CD14-positive monocyte (primary cell): ENCODE results near the gene SHB. TPM values are rescaled to one million over a fixed set of nuclear protein-coding genes. Genes with fewer than 3 reads are reported as not detected.

ENCODE experiments used
- DNase-seq, 3 donors: peaks; one replicate each; pipeline ENCODE4 v3.0.0-alpha.2; 2011 to 2022
- H2AFZ ChIP-seq: 2 replicates; pipeline ENCODE4 v1.6.0; 2012; ENCODE audit warnings: mild to moderate bottlenecking, low read depth, low read length, inconsistent platforms; ENCODE audit not compliant: insufficient read depth, poor library complexity, severe bottlenecking
- H3K27ac ChIP-seq, 2 donors: 1 replicate in 1 of 2; 2 replicates in 1 of 2; pipeline ENCODE4 v1.5.1; 2012 to 2013; ENCODE audit warnings: low read length in 2 of 2, control low read depth in 1 of 2, inconsistent platforms in 1 of 2, low read depth in 1 of 2, mild to moderate bottlenecking in 1 of 2
- H3K27me3 ChIP-seq, 2 donors: one replicate each; pipeline versions ENCODE4 v1.6.0 to v1.6.1; 2011 to 2013; ENCODE audit warnings: low read length in 2 of 2; ENCODE audit not compliant: control insufficient read depth in 2 of 2, insufficient read depth in 2 of 2
- H3K36me3 ChIP-seq, 2 donors: replicated peaks in 1 of 2; 1 replicate in 1 of 2; 2 replicates in 1 of 2; pipeline versions ENCODE4 v1.5.1 to v1.6.1; 2012 to 2013; ENCODE audit warnings: low read length in 2 of 2, control low read depth in 1 of 2, inconsistent platforms in 1 of 2, mild to moderate bottlenecking in 1 of 2; ENCODE audit not compliant: insufficient read depth in 2 of 2, control insufficient read depth in 1 of 2
- H3K4me1 ChIP-seq, 2 donors: 1 replicate in 1 of 2; 2 replicates in 1 of 2; pipeline versions ENCODE4 v1.5.1 to v1.6.1; 2012 to 2013; ENCODE audit warnings: low read length in 2 of 2, control low read depth in 1 of 2, inconsistent platforms in 1 of 2, mild to moderate bottlenecking in 1 of 2, moderate library complexity in 1 of 2; ENCODE audit not compliant: insufficient read depth in 2 of 2, control insufficient read depth in 1 of 2
- H3K4me2 ChIP-seq: replicated peaks from 2 replicates; pipeline ENCODE3; 2012; ENCODE audit warnings: low read length, moderate library complexity, mild to moderate bottlenecking; ENCODE audit not compliant: poor library complexity, severe bottlenecking; ENCODE audit errors: extremely low read depth
- H3K4me3 ChIP-seq, 3 experiments: fragments of 200-600 bp in 1 of 3; sonication (generic) in 1 of 3; replicated peaks in 1 of 3; 1 replicate in 2 of 3; 2 replicates in 1 of 3; pipeline ENCODE4 v1.5.1; 2011 to 2013; ENCODE audit warnings: low read length in 3 of 3, mild to moderate bottlenecking in 3 of 3, control low read depth in 2 of 3, low read depth in 2 of 3, inconsistent platforms in 1 of 3, moderate library complexity in 1 of 3
- H3K79me2 ChIP-seq: 2 replicates; pipeline ENCODE4 v1.6.0; 2012; ENCODE audit warnings: mild to moderate bottlenecking, control low read depth, inconsistent platforms, low read length, moderate library complexity; ENCODE audit not compliant: insufficient read depth
- H3K9ac ChIP-seq: 2 replicates; pipeline ENCODE4 v1.6.0; 2017; ENCODE audit warnings: low read length, mild to moderate bottlenecking; ENCODE audit not compliant: insufficient read depth, poor library complexity, severe bottlenecking
- H3K9me3 ChIP-seq, 2 donors: replicated peaks in 1 of 2; 1 replicate in 1 of 2; 2 replicates in 1 of 2; pipeline versions ENCODE4 v1.5.1 to v1.6.1; 2012 to 2013; ENCODE audit warnings: low read length in 2 of 2, control low read depth in 1 of 2; ENCODE audit not compliant: control insufficient read depth in 1 of 2, insufficient read depth in 1 of 2
- H4K20me1 ChIP-seq: 2 replicates; pipeline ENCODE4 v1.6.0; 2012; ENCODE audit warnings: mild to moderate bottlenecking, low read length, control low read depth, moderate library complexity; ENCODE audit not compliant: insufficient read depth
- H3K27ac Mint-ChIP-seq, 7 donors: one replicate each; pipeline ENCODE4 v1.8.0; 2020; ENCODE audit warnings: mild to moderate bottlenecking in 7 of 7, mixed read lengths in 7 of 7, moderate library complexity in 6 of 7, inconsistent platforms in 2 of 7
- H3K27me3 Mint-ChIP-seq, 3 donors: one replicate each; pipeline ENCODE4 v1.8.0; 2021 to 2022; ENCODE audit warnings: low read depth in 3 of 3, mild to moderate bottlenecking in 3 of 3, mixed read lengths in 3 of 3, moderate library complexity in 3 of 3, inconsistent platforms in 1 of 3
- H3K36me3 Mint-ChIP-seq, 2 donors: one replicate each; pipeline ENCODE4 v1.8.0; 2020; ENCODE audit warnings: mixed read lengths in 2 of 2, inconsistent platforms in 1 of 2, mild to moderate bottlenecking in 1 of 2
- H3K4me1 Mint-ChIP-seq: one replicate; pipeline ENCODE4 v1.8.0; 2020; ENCODE audit warnings: mild to moderate bottlenecking, mixed read lengths
- H3K4me3 Mint-ChIP-seq, 2 donors: one replicate each; pipeline ENCODE4 v1.8.0; 2020; ENCODE audit warnings: mild to moderate bottlenecking in 2 of 2, mixed read lengths in 2 of 2, moderate library complexity in 1 of 2
- H3K9me3 Mint-ChIP-seq, 7 donors: one replicate each; pipeline ENCODE4 v1.8.0; 2020 to 2022; ENCODE audit warnings: mixed read lengths in 7 of 7, mild to moderate bottlenecking in 6 of 7, moderate library complexity in 6 of 7, inconsistent platforms in 2 of 7
- WGBS: methylation state at CpG from one replicate; pipeline ENCODE4 v1.1.5; 2013; ENCODE audit warnings: missing lambda C conversion rate; ENCODE audit not compliant: insufficient coverage; 5-methylcytosine and 5-hydroxymethylcytosine counted together
- intact Hi-C, 2 donors: fragments of 100-400 bp; cut with micrococcal nuclease; formaldehyde crosslinking; loops; one replicate each; pipeline versions ENCODE4 v1.15.0 to v1.15.1; 2023
- polyA plus RNA-seq, 3 donors: library from polyadenylated mRNA; depleted of rRNA in 1 of 3; unstranded in 2 of 3; stranded (reverse) in 1 of 3; fragments of 300-500 nt in 2 of 3; fragments of >200 nt in 1 of 3; fragmentation: Illumina TruSeq in 2 of 3; gene quantifications; 1 replicate in 2 of 3; 2 replicates in 1 of 3; pipeline ENCODE4 v1.2.3, GENCODE V29; 2012 to 2021
- TF ChIP-seq, protein P1 (sequence below): fragments of 200-600 bp; IDR thresholded peaks from one replicate; pipeline ENCODE4 v1.8.0; 2022; ENCODE audit warnings: antibody characterized with exemption, mild to moderate bottlenecking

Gene SHB
- polyA plus RNA-seq, 3 donors = 0.27 to 1.3 (median 0.31) TPM

DNA sequence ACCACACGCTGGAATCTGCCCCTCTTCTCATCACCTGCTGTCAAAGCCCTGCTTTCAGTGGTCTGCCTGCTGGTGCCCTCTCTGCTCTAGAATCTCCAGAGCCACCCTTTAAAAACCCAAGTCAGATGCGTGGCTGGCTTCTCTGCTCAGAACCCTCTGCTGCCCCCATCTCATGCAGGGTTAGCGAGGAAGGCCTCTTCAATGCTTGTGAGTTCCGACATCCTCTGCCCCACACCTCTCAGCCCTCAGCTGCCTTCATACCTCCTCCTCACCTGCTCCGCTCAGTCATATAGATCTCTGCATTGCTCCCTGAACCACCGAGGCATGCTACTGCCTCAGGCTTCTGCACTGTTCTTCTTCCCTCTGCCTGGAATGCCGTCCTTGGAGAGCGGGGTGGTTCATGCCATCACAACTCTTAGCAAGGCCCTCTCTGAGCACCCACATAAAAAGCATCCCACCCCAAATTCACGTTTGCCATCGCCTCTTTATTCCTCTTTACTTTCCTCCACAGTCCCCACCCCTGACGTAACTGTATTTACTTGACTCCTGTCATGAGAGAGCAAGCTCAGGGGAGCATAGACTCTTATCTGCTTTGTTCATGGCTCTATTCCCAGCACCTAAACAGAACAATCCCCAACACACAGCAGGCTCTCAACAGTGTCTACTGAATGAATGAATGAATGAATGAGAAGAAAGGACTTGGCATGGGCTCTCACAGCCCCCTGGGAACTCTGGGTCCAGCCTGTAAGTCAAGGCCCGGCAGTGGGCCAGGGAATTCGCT, 10.4 kb downstream of the SHB start:
- Histone ChIP-seq H3K36me3 (no peaks in the 10 kb centered on the region), H3K79me2 (no peaks in the 10 kb centered on the region), H3K9me3 (no peaks in the 10 kb centered on the region), H2AFZ (no peak overlapping the region), H4K20me1 (no peaks in the 10 kb centered on the region), H3K4me2 (no peak overlapping the region), H3K27me3 (no peaks in the 10 kb centered on the region), H3K27ac (no peak overlapping the region), H3K9ac (no peak overlapping the region), H3K4me3 (no peak overlapping the region), H3K4me1 (no peaks in the 10 kb centered on the region)
- no peaks in the 10 kb centered on the region for H3K9me3 Mint-ChIP-seq
- TF ChIP-seq, protein P1, sequence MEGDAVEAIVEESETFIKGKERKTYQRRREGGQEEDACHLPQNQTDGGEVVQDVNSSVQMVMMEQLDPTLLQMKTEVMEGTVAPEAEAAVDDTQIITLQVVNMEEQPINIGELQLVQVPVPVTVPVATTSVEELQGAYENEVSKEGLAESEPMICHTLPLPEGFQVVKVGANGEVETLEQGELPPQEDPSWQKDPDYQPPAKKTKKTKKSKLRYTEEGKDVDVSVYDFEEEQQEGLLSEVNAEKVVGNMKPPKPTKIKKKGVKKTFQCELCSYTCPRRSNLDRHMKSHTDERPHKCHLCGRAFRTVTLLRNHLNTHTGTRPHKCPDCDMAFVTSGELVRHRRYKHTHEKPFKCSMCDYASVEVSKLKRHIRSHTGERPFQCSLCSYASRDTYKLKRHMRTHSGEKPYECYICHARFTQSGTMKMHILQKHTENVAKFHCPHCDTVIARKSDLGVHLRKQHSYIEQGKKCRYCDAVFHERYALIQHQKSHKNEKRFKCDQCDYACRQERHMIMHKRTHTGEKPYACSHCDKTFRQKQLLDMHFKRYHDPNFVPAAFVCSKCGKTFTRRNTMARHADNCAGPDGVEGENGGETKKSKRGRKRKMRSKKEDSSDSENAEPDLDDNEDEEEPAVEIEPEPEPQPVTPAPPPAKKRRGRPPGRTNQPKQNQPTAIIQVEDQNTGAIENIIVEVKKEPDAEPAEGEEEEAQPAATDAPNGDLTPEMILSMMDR = no peak
- H3K27me3 Mint-ChIP-seq = peaks cover 0 to 5% (median 1%) of the 10 kb centered on the region in 3 donors
- 89% methylated on average over 11 of the region's 13 CpGs for WGBS
- peaks cover 6 to 7% of the 10 kb centered on the region in 2 donors for H3K36me3 Mint-ChIP-seq
- no peak overlapping the region for H3K4me3 Mint-ChIP-seq
- intact Hi-C loops = no loop called here
- H3K27ac Mint-ChIP-seq = peak overlapping the region in 1 of 7 donors; percentile 41
- DNase-seq = no peak
- no peaks in the 10 kb centered on the region for H3K4me1 Mint-ChIP-seq

DNA sequence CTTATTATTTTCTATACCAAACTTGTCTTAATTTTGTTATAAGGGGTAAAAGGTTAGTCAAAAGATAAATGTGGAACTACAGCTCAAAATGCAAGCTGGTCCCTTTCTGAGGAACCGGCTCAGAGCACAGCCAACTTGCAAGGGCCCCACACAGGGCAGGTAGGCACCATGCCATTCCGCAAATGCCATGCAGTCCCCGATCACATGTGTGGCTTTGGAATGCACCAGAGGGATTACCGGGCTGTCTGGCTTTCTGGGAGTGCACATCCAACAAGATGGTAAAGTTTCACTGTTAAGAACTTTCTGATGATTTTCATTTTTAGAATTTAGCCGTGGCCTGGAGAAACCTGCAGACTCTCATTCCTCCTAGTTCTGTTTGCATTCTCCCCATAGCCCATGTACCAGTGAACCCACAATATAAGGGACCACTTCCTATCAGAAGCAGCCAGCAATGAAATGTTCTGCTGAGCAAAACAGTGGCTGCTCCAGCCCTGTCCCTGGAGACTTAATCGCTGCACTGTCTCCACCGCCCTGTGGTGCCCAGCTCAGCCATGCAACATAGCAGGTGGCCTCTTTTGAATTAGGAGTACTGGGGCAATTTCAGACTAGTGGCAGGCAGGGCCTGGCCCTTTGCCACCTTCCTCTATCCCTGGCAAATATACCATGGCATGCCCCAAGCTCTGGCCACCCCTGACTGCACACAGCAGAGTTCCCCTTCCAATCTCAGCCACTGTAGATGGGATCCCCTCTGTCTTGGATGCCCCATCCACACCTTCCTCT, 11.4 kb downstream of the SHB start:
- no peaks in the 10 kb centered on the region for H3K36me3 ChIP-seq
- Mint-ChIP-seq H3K36me3 (peaks cover 6 to 8% of the 10 kb centered on the region in 2 donors), H3K9me3 (no peaks in the 10 kb centered on the region), H3K27me3 (peaks cover 0 to 5% (median 1%) of the 10 kb centered on the region in 3 donors), H3K4me3 (no peak overlapping the region), H3K4me1 (no peaks in the 10 kb centered on the region), H3K27ac (no peak overlapping the region)
- H3K4me3 ChIP-seq = no peak overlapping the region
- H2AFZ ChIP-seq = no peak overlapping the region
- H3K9me3 ChIP-seq = no peaks in the 10 kb centered on the region
- H3K27me3 ChIP-seq = no peaks in the 10 kb centered on the region
- DNase-seq = no peak
- H3K27ac ChIP-seq = no peak overlapping the region
- TF ChIP-seq, protein P1 = no peak
- no peak overlapping the region for H3K4me2 ChIP-seq
- H3K9ac ChIP-seq = no peak overlapping the region
- intact Hi-C loops = no loop called here
- no peaks in the 10 kb centered on the region for H4K20me1 ChIP-seq
- no peaks in the 10 kb centered on the region for H3K79me2 ChIP-seq
- 88% methylated on average over 5 of the region's 7 CpGs for WGBS
- no peaks in the 10 kb centered on the region for H3K4me1 ChIP-seq
